Tibial artery (tissue), 4 donors: ENCODE measurements around the gene HOXC10.

ENCODE experiments used
- DNase-seq, 2 donors: peaks; one replicate each; pipeline ENCODE4 v3.0.0-alpha.2; 2019
- H3K27ac ChIP-seq, 2 donors: fragments of 200-600 bp; sonication (generic) in 1 of 2; 1 replicate in 1 of 2; 2 replicates in 1 of 2; pipeline ENCODE4 v1.5.1; 2018 to 2019; ENCODE audit warnings: mild to moderate bottlenecking in 1 of 2
- H3K27me3 ChIP-seq, 2 donors: fragments of 200-600 bp; sonication (generic) in 1 of 2; one replicate each; pipeline versions ENCODE4 v1.5.1 to v1.6.0; 2016 to 2019
- H3K36me3 ChIP-seq, 3 donors: fragments of 200-600 bp; sonication (generic) in 2 of 3; one replicate each; pipeline ENCODE4 v1.5.1; 2016 to 2019; ENCODE audit warnings: mild to moderate bottlenecking in 2 of 3
- H3K4me1 ChIP-seq, 4 donors: fragments of 200-600 bp; sonication (generic) in 2 of 4; 1 replicate in 3 of 4; 2 replicates in 1 of 4; pipeline ENCODE4 v1.5.1; 2016 to 2019
- H3K4me3 ChIP-seq, 2 donors: fragments of 200-600 bp; sonication (generic) in 1 of 2; 1 replicate in 1 of 2; 2 replicates in 1 of 2; pipeline ENCODE4 v1.5.1; 2018 to 2019; ENCODE audit warnings: mild to moderate bottlenecking in 2 of 2
- H3K9me3 ChIP-seq, 3 donors: fragments of 200-600 bp; sonication (generic) in 1 of 3; one replicate each; pipeline ENCODE4 v1.5.1; 2016 to 2019
- intact Hi-C: fragments of 100-400 bp; cut with DNase I; formaldehyde crosslinking; loops from one replicate; pipeline ENCODE4 v1.15.0; 2023; ENCODE audit warnings: low total_unique reads
- TF ChIP-seq, protein P1 (sequence below), 2 experiments: fragments of 200-600 bp in 1 of 2; fragments of 450-650 bp in 1 of 2; IDR thresholded peaks; one replicate each; pipeline ENCODE4 v1.5.1; 2017 to 2019; ENCODE audit warnings: antibody characterized with exemption in 2 of 2, mild to moderate bottlenecking in 1 of 2, moderate library complexity in 1 of 2

The HOXC10 gene

DNA sequence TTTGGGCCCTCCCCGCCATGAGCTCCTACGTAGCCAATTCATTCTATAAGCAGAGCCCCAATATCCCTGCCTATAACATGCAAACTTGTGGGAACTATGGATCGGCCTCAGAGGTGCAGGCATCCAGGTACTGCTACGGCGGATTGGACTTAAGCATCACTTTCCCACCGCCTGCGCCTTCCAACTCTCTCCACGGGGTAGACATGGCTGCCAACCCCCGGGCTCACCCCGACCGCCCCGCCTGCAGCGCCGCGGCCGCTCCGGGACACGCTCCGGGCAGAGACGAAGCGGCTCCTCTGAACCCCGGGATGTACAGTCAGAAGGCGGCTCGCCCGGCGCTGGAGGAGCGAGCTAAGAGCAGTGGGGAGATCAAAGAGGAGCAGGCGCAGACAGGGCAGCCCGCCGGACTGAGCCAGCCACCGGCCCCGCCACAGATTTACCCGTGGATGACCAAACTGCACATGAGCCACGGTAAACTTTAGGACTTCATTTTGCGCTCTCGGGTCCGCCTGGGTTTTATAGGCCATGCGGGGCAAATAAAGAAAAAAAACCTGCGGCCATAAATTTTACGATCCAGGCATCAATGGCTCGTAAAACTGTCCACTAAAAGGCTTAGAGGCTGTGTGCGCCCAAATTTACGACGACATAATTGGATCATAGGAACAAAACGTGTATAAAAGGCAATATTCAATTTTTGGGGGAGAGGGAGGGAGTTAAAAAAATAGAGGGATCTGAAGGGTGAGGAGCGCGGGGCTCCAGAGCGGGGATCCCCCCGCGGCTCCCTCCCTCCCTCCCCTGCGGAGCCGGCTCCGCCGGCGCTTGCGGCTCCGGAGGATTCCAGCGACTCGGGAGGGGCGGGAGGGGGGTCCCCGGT, 48.4 kb downstream of the HOXC10 start:
- Histone ChIP-seq H3K36me3 (peaks cover 0 to 18% (median 16%) of the 10 kb centered on the region in 3 donors), H3K4me1 (peaks cover under 1 to 86% (median 65%) of the 10 kb centered on the region in 4 donors), H3K27me3 (no peaks in the 10 kb centered on the region), H3K9me3 (no peaks in the 10 kb centered on the region), H3K27ac (peak overlapping the region; percentile 28 to 49), H3K4me3 (peak overlapping the region; percentile 50 to 55)
- DNase-seq: peak; percentile 61 to 72
- intact Hi-C loops: loop anchor here (2.0 to 5.0 kb wide), 4 partner anchors 99 to 174 kb away; no protein-coding TSS in a partner anchor
- TF ChIP-seq, protein P1, sequence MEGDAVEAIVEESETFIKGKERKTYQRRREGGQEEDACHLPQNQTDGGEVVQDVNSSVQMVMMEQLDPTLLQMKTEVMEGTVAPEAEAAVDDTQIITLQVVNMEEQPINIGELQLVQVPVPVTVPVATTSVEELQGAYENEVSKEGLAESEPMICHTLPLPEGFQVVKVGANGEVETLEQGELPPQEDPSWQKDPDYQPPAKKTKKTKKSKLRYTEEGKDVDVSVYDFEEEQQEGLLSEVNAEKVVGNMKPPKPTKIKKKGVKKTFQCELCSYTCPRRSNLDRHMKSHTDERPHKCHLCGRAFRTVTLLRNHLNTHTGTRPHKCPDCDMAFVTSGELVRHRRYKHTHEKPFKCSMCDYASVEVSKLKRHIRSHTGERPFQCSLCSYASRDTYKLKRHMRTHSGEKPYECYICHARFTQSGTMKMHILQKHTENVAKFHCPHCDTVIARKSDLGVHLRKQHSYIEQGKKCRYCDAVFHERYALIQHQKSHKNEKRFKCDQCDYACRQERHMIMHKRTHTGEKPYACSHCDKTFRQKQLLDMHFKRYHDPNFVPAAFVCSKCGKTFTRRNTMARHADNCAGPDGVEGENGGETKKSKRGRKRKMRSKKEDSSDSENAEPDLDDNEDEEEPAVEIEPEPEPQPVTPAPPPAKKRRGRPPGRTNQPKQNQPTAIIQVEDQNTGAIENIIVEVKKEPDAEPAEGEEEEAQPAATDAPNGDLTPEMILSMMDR (IDR thresholded peaks at IDR 0.05): no peak

DNA sequence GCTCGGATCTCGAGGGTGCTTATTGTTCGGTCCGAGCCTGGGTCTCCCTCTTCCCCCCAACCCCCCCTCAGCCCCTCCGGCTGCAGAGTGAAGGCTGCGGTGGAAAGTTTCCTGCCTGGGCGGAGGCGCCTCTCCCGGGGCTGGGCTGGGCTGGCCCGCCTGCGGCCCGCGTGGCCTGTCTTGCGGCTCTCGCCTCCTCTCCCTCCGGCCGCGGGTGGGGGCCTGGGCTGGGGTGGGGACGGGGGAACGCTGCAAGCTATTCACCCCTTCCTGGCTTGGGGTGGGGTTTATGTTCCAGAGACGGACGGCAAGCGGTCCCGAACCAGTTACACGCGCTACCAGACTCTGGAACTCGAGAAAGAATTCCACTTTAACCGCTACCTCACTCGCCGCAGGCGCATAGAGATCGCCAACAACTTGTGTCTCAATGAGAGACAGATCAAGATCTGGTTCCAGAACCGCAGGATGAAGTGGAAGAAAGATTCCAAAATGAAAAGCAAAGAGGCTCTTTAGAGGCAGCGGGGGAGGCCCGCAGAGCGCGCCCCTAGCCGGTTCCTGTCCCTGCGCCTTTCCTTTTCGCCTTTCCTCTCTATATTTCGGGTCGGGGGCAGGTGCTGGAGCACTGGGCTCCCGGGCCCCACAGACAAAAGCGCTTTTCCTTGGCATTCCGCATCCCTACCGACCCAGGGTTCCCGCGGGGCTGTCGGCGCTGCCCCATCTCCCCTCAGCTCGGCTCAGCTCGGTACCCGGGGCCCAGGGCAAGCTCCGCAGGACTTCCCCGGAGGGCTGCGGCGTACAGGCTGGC, 49.2 kb downstream of the HOXC10 start:
- peak in 1 of 2 donors; percentile 70 for DNase-seq
- intact Hi-C loops: loop anchor here (2.0 to 5.0 kb wide), 4 partner anchors 98 to 173 kb away; no protein-coding TSS in a partner anchor
- Histone ChIP-seq H3K9me3 (no peaks in the 10 kb centered on the region), H3K4me3 (peak overlapping the region; percentile 50 to 55), H3K27me3 (no peaks in the 10 kb centered on the region), H3K4me1 (peaks cover 5 to 89% (median 69%) of the 10 kb centered on the region in 4 donors), H3K36me3 (peaks cover 0 to 18% (median 16%) of the 10 kb centered on the region in 3 donors), H3K27ac (peak overlapping the region; percentile 28 to 49)
- TF ChIP-seq, protein P1 (IDR thresholded peaks at IDR 0.05): no peak

DNA sequence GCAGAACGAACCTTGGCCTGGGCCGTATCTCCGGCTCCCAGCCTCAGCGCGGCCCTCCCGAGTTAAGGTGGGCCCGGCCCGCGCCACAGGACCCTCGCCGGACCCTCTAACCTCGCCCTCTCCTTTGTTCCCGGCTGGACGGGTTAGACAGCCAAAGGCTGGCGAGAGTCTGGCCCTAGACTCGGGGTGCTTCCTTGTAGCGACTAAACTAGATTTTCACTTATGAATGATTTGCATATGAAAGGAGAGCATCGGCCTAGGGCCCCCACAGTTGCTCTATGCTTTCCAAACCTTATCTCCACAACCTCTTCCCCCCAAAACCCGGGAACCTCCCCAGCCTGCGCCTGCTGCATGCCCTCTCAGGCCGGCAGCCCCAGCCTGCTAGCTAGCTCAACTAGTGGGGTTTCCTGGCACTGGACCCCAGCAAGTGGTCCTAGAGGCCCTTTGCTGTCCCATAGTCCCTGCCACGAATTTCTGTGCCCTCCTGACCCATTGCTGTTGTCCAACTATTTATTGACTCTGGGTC, 49.9 kb downstream of the HOXC10 start:
- H3K4me3 ChIP-seq: no peak overlapping the region
- peak overlapping the region; percentile 44 to 49 for H3K27ac ChIP-seq
- intact Hi-C loops: loop anchor here (5.0 kb wide), 3 partner anchors 97 to 172 kb away; no protein-coding TSS in a partner anchor
- peak in 1 of 2 donors; percentile 61 for DNase-seq
- TF ChIP-seq, protein P1 (IDR thresholded peaks at IDR 0.05): no peak
- no peaks in the 10 kb centered on the region for H3K9me3 ChIP-seq
- peaks cover 5 to 90% (median 73%) of the 10 kb centered on the region in 4 donors for H3K4me1 ChIP-seq
- H3K27me3 ChIP-seq: no peaks in the 10 kb centered on the region
- H3K36me3 ChIP-seq: peaks cover 0 to 13% (median 13%) of the 10 kb centered on the region in 3 donors

DNA sequence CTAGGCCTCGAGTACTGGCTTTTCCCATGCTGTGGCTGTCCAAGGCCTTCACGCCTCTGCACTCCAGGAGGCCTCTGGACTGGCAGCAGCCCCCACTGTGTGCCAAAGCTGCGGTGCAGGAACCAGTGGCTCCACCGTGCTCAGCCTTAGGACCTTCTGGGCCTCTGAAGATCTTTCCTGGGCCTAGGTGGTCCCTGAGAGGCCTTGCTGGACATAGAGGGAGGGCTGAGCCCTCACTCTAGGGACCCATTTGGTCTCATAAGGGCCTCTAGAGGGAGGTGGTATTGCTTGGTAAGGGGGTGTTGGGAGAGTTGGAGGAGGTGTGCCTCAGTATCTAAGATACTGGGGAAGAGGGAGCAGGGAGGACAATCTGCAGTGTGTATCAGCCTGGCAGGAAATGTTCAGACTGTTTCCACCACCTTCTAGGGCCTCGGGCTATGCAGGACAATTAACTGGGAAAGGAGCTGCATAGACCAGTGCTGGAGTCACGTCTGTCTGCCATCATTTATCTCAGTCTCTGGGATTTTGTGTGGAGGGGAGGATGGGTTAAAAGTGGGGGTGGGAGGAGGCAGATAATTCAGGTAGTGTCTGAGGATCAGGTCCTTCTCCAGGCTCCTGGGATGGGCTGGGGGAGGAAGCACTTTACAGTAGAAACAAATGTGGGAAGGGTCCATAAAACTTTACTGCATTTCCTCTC, 50.8 kb downstream of the HOXC10 start:
- Histone ChIP-seq H3K4me3 (no peak overlapping the region), H3K4me1 (peaks cover 5 to 94% (median 80%) of the 10 kb centered on the region in 4 donors), H3K36me3 (peaks cover 0 to 8% (median 6%) of the 10 kb centered on the region in 3 donors), H3K9me3 (no peaks in the 10 kb centered on the region), H3K27me3 (no peaks in the 10 kb centered on the region), H3K27ac (peak overlapping the region; percentile 48 to 58)
- no peak for DNase-seq
- TF ChIP-seq, protein P1 (IDR thresholded peaks at IDR 0.05): no peak
- intact Hi-C loops: no loop called here
